Thoracic aorta (tissue), 2 donors: ENCODE measurements around the gene CSE1L. TPM values are rescaled to one million over a fixed set of nuclear protein-coding genes. Genes with fewer than 3 reads are reported as not detected.

Source experiments
- ATAC-seq: fragments of 150-250 bp; one replicate; pipeline ENCODE4 v1.8.0; 2017; ENCODE audit warnings: low read depth; ENCODE audit not compliant: insufficient number of reproducible peaks, low FRiP score
- DNase-seq: peaks from one replicate; pipeline ENCODE4 v3.0.0-alpha.2; 2020; ENCODE audit warnings: low spot score
- H3K27ac ChIP-seq, 2 donors: fragments of 200-600 bp; sonication (generic); 1 replicate in 1 of 2; 2 replicates in 1 of 2; pipeline ENCODE4 v1.5.1; 2016; ENCODE audit warnings: mild to moderate bottlenecking in 2 of 2, moderate library complexity in 2 of 2
- H3K27me3 ChIP-seq: fragments of 200-600 bp; sonication (generic); replicated peaks from 2 replicates; pipeline ENCODE4 v1.6.0; 2016; ENCODE audit warnings: mild to moderate bottlenecking; ENCODE audit not compliant: insufficient read depth
- H3K36me3 ChIP-seq: fragments of 200-600 bp; sonication (generic); one replicate; pipeline ENCODE4 v1.5.1; 2016
- H3K4me1 ChIP-seq, 2 donors: fragments of 200-600 bp; sonication (generic); 1 replicate in 1 of 2; 2 replicates in 1 of 2; pipeline versions ENCODE4 v1.5.1 to v1.6.0; 2016; ENCODE audit warnings: low read depth in 2 of 2, mild to moderate bottlenecking in 1 of 2; ENCODE audit not compliant: control insufficient read depth in 1 of 2
- H3K4me3 ChIP-seq: fragments of 200-600 bp; sonication (generic); 2 replicates; pipeline ENCODE4 v1.5.1; 2016; ENCODE audit warnings: mild to moderate bottlenecking
- H3K9me3 ChIP-seq: fragments of 200-600 bp; sonication (generic); 2 replicates; pipeline ENCODE4 v1.5.1; 2016
- total RNA-seq, 2 donors: library from RNA; depleted of rRNA; stranded (reverse); fragments of >200 nt; gene quantifications; one replicate each; pipeline versions ENCODE4 v1.1.0 to v1.2.3, GENCODE V29; 2016
- TF ChIP-seq, protein P1 (sequence below): fragments of 200-600 bp; sonication (generic); IDR thresholded peaks from one replicate; pipeline ENCODE4 v1.5.1; 2019; ENCODE audit warnings: antibody characterized with exemption

CSE1L gene
- total RNA-seq, 2 donors from 2014 or later, result 24.6 to 31.3 TPM

DNA sequence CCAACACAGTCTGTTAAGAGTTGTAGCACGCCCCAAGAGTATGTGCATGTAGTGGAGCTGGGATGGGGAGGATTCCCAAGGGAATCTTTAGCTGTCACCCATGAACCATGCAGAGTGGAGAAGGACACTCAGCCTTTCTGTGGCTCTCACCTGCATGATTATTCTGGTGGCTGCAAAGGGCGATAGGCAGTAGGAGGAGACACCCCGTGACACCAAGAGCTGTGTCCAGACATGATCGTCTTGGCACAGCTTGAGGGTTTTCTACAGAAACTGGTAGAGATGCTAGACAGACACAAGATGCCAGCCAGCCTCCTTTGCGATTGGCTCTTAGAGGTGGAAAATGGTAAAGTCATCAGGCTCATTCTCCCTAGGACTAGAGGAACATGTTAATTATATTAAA is 3.1 kb upstream of the CSE1L start:
- ATAC-seq (no peak), DNase-seq (no peak)
- Histone ChIP-seq H3K4me3 (no peak overlapping the region), H3K27ac (no peak overlapping the region), H3K36me3 (no peaks in the 10 kb centered on the region), H3K4me1 (peaks cover 0 to 9% of the 10 kb centered on the region in 2 donors), H3K9me3 (no peaks in the 10 kb centered on the region), H3K27me3 (no peaks in the 10 kb centered on the region)
- TF ChIP-seq, protein P1, sequence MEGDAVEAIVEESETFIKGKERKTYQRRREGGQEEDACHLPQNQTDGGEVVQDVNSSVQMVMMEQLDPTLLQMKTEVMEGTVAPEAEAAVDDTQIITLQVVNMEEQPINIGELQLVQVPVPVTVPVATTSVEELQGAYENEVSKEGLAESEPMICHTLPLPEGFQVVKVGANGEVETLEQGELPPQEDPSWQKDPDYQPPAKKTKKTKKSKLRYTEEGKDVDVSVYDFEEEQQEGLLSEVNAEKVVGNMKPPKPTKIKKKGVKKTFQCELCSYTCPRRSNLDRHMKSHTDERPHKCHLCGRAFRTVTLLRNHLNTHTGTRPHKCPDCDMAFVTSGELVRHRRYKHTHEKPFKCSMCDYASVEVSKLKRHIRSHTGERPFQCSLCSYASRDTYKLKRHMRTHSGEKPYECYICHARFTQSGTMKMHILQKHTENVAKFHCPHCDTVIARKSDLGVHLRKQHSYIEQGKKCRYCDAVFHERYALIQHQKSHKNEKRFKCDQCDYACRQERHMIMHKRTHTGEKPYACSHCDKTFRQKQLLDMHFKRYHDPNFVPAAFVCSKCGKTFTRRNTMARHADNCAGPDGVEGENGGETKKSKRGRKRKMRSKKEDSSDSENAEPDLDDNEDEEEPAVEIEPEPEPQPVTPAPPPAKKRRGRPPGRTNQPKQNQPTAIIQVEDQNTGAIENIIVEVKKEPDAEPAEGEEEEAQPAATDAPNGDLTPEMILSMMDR, result no peak

DNA sequence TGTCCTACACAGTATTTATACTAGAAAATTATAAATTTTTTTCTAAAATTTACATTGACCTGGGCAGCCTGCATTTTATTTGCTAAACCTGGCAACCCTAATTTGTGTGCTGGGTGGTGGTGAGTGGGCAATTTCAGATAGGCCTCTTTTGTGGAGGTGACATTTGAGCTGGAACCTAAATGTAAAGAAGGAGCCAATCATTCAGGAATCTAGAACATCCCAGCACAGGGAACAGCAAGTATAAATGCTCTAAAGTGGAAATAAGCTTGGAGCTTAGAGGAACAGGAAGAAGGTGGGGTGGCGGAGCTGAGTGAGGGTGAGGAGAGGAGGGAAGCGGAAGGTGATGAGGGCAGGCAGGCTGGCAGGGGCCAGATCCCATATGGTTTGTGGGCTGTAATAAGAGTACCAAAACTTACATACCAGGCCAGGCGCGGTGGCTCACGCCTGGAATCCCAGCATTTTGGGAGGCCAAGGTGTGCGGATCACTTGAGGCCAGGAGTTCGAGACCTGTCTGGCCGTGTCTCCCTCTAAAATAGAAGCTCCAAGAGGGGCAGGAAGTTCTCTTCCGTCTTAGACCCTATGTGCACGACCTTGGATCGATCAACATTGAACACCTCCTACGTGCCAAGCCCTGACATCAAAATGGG is 549 bp upstream of the CSE1L start:
- TF ChIP-seq, protein P1, result no peak
- Histone ChIP-seq H3K27ac (peak overlapping the region; percentile 81), H3K9me3 (no peaks in the 10 kb centered on the region), H3K4me1 (peaks cover 0 to 11% of the 10 kb centered on the region in 2 donors), H3K27me3 (no peaks in the 10 kb centered on the region), H3K36me3 (no peaks in the 10 kb centered on the region), H3K4me3 (peak overlapping the region; percentile 99)
- DNase-seq (no peak), ATAC-seq (no peak)

DNA sequence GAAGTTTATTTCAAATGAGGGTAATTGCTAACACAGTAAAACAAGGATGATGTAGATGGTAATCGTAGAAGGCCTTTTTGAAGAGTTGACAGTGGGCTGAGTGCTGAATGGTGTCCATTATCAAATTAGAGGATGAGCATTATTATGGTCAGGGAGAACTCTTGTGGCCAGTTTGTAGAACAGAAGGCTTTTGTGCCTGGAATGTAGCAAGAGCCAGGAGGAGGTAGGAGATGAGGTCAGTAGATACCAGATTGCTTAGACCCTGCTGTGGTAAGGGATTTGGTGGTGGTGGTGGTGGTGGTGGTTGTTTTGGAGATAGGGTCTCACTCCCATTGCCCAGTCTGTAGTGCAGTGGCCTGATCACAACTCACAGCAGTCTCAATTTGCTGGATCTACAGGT is 6.2 kb downstream of the CSE1L start:
- H3K4me1 ChIP-seq, result peaks cover 0 to 9% of the 10 kb centered on the region in 2 donors
- no peak for ATAC-seq
- no peaks in the 10 kb centered on the region for H3K9me3 ChIP-seq
- no peak overlapping the region for H3K4me3 ChIP-seq
- no peaks in the 10 kb centered on the region for H3K36me3 ChIP-seq
- no peak overlapping the region for H3K27ac ChIP-seq
- H3K27me3 ChIP-seq, result no peaks in the 10 kb centered on the region
- no peak for DNase-seq
- TF ChIP-seq, protein P1, result no peak

DNA sequence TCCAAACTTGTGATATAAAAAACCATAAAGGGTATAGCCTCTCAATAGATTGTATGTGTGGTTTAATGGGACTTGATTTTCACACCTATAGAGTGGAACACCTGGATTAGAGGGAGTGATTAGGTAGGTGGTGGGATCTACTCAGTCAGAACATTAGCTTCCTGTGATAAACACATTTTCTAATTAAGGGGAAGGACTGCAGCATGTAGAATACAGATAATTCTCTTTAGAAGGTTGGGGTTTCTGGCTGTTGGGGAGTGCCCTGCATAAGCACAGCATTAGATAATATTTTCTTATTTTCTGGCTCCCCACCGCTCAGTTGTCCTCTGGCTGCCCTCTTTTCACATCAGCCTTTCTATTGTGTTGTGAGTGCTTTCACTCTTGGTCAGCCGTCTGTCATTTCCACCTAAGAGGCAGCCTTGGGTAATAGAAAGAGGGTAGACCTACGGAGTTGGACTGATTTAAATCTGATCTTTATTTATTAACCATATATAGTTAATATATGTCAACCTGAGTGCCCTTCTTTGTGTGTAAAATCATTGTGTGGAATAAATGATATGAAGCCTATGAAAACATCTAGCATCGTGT is 8.0 kb downstream of the CSE1L start:
- Histone ChIP-seq H3K4me1 (no peaks in the 10 kb centered on the region), H3K4me3 (no peak overlapping the region), H3K36me3 (no peaks in the 10 kb centered on the region), H3K27ac (no peak overlapping the region), H3K9me3 (no peaks in the 10 kb centered on the region), H3K27me3 (no peaks in the 10 kb centered on the region)
- ATAC-seq (no peak), DNase-seq (no peak)
- TF ChIP-seq, protein P1, result no peak

DNA sequence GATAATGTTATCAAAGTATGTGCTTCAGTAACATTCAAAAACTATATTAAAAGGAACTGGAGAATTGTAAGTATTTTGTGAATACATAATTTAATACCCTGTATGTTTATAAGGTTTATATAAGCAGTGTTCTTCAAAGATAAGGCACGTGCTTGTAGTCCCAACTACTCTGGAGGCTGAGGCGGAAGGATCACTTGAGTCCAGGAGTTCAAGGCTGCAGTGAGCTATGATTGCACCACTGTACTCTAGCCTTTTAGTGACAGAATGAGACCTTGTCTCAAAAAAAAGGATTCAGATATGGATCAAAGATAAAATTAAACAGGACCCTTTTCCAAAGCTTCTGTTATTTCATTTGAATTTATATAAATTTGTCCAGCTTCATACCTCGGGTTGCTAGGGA is 17.2 kb downstream of the CSE1L start:
- no peaks in the 10 kb centered on the region for H3K27me3 ChIP-seq
- peaks cover 27% of the 10 kb centered on the region for H3K36me3 ChIP-seq
- DNase-seq (no peak), ATAC-seq (no peak)
- TF ChIP-seq, protein P1, result no peak
- no peak overlapping the region for H3K27ac ChIP-seq
- H3K9me3 ChIP-seq, result no peaks in the 10 kb centered on the region
- no peaks in the 10 kb centered on the region for H3K4me1 ChIP-seq
- H3K4me3 ChIP-seq, result no peak overlapping the region
